Measurements from ENCODE around the gene DENND1B.

DNA sequence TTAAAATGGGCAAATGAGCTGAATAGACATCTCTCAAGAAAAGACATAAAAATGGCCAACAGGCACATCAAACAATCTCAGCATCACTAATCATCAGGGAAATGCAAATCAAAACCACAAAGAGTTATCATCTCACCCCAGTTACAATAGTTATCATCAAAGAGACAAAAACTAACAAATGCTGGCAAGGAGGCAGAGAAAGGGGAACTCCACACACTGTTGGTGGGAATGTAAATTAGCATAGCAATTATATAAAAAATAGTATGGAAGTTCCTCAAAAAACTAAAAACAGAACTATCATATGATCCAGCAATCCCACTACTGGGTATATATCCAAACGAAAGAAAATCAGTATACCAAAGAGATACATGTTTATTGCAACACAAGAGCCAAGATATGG, 68.7 kb downstream of the DENND1B start:
- TF ChIP-seq RBM22 (optimal IDR thresholded peaks at IDR 0.05; ENCODE audit: low read length), result no peak
- TF ChIP-seq ZNF773 (CRISPR knock-in tag; IDR thresholded peaks at IDR 0.05; ENCODE audit: borderline replicate concordance), result no peak
- no peak for TF ChIP-seq SRSF9 (IDR thresholded peaks at IDR 0.05; ENCODE audit: borderline replicate concordance, insufficient read depth, low read depth, low read length, poor library complexity, severe bottlenecking)
- no peak for TF ChIP-seq CTCF (CRISPR knock-in tag; IDR thresholded peaks at IDR 0.05)
- TF ChIP-seq BCLAF1 (IDR thresholded peaks at IDR 0.05), result no peak
- no peak for TF ChIP-seq HCFC1 (IDR thresholded peaks at IDR 0.05; ENCODE audit: low read depth, low read length)
- TF ChIP-seq ZNF180 (CRISPR knock-in tag; IDR thresholded peaks at IDR 0.05; ENCODE audit: borderline replicate concordance, low read depth), result no peak
- TF ChIP-seq FOXA1 (IDR thresholded peaks at IDR 0.05), result no peak
- no peak for TF ChIP-seq FOXA1 (CRISPR knock-in tag; IDR thresholded peaks at IDR 0.05)
- no peak for TF ChIP-seq TCF7L2 (IDR thresholded peaks at IDR 0.05; ENCODE audit: low read depth, low read length)
- TF ChIP-seq ATF1 (CRISPR knock-in tag; IDR thresholded peaks at IDR 0.05), result no peak
